HG03108 (cell line): ENCODE measurements around the gene MOCS3.

Experiments
- ATAC-seq: cut with Tn5 transposase; IDR thresholded peaks from one replicate; pipeline ENCODE4 v1.9.1; 2021; ENCODE audit warnings: moderate library complexity; ENCODE audit not compliant: unreplicated experiment

The MOCS3 gene

DNA sequence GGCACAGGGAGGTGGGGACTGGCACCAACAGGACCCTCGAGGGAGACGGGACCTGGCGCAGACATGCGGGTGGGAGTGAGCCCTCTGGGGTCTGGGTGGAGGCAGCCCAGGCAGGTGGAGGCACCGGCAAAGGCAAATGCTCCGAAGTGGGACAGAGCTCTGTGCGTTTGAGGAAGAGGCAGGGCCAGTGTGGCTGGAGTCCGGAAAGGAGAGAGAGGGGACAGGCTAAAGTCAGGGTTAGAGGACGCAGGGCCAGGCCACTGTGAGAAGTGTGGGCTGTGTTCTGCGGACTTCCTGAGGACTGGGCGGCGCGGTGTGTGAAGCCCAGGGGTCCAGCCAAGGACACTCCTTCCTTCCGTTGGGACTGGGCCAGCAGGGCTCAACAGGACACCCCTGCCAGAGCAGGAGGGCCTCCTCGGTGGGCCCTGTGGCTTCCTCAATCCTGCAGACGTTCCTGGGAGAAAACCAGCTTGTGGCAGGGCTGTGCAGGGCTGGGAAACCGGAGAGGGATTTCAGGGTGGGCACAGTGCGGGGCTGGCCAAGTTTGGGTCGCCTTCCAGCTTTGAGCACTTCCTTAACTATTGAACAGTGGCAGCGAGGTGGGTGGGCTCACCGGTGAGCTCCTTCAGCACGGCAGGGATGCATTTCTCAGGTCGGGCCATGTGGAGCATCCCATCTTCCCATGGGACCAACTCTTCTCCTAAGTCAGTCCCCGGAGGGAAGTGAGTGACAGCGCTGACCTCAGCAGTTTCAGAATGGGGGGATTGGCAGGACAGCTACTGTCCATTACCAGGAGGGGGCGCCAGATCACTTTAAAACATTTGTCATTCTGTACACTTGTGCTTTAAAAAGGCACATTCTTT is 22.5 kb downstream of the MOCS3 start:
- no peak for ATAC-seq

DNA sequence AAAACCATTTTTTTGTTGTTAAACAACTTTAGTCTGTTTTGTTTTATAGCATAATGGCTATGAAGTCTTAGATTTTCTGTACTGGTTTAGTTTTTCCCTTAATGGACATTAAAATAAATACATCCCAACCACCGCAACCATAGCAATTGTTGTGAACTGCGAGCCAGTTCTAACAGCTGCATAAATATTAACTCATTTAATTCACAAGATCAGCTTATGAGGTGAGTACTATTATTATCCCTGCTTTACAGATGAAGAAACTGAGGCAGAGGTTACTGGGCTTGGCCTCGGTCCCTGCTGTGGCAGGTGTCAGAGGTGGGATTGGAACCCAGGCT is 23.1 kb downstream of the MOCS3 start:
- no peak for ATAC-seq

DNA sequence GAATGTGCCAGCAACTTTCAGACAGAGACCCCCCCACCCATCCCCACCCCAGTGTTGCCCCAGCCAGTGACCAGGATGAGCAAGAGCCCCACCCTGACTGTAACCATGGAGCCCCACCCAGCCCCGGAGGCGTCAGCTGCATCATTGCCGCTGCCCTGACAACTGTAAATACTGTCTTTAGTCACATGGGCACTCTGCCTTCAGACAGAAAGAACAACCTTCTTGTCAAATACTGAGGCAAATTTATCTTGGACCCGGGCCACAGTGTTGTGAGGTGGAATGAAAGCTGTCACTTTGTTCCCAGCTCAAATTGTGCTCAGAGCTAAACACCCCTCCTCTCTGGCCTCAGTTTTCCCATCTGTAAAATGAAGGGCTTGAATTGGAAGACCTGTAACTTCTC is 23.7 kb downstream of the MOCS3 start:
- ATAC-seq = no peak

DNA sequence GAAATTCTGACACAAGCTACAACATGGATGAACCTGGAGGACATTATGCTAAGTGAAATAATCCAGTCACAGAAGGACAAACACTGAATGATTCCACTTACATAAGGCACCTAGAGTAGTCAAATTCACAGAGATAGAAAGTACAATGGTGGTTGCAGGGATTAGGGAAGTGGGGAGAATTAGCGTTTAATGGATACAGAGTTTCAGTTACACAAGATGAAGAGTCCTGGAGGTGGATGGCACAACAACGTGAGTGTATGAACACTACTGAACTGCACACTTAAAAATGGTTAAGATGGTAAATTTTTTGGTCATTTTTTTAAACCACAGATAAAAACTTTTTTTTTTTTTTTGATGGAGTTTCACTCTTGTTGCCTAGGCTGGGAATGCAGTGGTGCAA is 24.7 kb downstream of the MOCS3 start:
- no peak for ATAC-seq

DNA sequence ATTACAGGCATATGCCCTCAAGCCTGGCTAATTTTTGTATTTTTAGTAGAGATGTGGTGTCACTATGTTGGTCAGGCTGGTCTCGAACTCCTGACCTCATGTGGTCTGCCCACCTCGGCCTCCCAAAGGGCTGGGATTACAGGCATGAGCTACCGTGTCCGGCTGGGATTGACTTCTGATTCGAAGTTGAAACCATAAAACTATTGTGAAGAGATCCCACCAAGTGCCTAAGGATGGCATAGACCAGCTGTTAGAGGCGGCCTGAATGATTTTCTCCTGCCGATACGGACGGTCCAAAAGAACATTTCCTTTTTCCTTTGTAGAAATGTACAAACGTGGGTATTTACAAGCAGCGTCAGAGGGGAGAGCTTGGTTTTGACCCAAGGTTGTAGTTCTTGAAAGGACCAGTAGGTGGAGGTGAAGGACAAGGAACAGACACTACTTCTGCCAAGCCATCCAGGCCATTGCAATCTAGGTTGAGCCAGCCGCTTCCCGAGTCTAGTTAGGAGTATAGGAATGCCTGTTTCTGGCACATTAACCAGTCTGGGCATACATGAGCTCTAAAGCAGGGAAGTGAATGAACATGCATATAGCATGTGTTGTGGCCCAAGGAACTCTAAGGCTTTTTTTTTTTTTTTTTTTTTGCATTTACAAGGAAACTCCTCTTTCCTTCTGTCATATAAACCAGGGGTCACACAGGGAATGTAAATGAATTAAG is 29.0 kb downstream of the MOCS3 start:
- ATAC-seq = no peak

DNA sequence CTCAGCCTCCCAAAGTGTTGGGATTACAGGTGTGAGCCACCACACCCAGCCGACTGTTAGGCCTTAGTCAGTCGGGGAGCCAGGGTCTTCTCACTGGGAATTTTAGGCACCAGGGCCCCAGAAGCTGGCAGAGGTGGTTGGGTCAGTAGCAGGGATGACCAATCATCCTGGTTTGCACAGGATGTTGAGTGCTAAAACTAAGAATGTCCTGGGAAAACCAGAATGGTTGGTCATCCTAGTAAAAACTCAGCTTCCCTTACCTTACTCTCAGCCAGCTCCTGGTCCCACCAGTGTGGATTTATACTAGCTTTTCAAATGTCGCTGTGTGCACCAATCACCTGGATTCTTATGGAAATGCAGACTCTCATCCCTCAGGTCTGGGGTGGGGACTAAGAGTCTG is 32.5 kb downstream of the MOCS3 start:
- ATAC-seq = no peak

DNA sequence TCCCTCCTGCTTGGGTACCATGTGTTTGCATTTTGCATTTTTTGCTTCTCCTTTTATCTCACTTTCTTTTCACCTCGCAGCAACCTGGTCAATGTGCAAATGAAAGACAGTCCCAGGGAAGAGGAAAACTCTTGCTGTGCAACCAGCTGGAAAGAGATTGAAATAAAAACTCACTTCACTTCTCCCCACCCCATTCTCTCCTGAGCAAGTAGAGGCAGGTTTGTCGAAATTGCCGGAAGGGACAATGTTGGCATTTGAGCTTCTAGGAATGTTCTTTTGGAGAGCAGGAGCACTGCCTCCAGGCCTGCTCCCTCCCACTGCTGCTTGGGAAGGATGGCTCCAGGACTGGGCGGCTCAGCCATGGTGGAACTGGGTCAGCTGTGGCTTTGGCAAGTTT is 33.7 kb downstream of the MOCS3 start:
- ATAC-seq = no peak

DNA sequence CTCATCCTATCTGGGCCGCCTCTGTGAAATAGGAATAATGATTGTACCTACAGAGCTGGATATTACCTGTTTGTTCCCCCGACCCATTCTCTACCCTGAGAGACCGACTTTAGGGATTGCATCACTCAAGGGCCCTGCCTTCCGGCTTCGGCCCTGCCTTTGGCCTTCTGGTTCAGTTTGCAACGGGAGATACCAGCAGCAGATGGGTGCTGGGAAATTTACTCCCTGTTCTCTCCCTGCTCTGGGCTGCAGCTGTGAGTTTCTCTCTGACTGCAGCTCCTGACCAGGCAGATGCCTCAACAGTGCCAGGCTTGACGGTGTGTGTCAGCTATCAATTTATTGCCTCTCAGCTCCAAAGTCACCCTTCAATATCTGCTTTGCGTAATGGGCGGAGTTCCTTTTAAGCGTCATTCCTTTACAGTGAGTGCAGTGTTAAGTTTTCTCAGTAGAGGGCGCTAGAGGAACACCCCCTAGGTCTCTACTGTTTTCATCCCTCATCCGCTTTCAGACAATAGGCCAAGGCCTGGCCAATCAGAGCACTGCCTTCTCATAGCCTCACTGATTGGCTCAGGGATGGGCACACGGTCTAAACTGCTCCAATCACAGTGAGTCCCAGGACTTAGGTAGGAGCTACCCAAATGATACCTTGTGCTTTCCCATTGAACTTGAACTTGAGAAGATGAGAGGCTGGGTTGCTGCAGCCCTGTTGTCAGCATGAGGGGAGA is 34.3 kb downstream of the MOCS3 start:
- ATAC-seq = no peak

DNA sequence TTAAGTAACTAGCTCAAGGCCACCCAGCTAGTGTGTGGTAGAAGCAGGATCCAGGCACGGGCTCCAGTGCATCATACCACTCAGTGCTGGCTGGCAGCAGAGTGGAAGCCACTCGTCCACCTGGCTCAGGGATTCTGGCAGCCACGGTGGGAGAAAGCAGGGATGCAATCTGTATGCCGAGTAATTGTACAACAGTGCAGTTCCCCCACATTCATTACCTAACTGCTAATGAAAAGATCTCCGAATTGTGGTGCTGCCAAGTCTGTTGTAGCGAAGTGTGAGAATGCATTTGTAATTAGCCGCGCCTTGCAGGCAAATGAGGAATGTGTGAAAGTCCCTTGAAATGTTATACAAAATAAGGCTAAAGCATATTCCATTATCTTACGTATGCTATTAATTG is 35.3 kb downstream of the MOCS3 start:
- ATAC-seq = no peak

DNA sequence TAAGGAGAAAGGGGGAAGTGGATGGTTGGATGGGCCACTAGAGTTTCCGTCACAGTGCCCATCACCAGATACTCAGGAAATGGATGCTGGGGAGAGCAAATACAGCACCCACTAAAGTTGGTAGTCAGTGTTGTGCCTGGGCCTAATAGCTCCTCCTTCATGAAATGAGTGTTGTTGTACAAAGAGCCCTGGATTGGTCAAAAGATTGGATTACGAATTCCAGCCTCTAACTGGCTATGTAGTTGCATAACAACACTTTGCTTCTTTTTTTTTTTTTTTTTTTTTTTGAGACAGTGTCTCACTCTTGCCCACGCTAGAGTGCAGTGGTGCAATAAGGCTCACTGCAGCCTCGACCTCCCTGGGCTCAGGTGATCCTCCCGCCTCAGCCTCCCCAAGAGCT is 36.9 kb downstream of the MOCS3 start:
- no peak for ATAC-seq

DNA sequence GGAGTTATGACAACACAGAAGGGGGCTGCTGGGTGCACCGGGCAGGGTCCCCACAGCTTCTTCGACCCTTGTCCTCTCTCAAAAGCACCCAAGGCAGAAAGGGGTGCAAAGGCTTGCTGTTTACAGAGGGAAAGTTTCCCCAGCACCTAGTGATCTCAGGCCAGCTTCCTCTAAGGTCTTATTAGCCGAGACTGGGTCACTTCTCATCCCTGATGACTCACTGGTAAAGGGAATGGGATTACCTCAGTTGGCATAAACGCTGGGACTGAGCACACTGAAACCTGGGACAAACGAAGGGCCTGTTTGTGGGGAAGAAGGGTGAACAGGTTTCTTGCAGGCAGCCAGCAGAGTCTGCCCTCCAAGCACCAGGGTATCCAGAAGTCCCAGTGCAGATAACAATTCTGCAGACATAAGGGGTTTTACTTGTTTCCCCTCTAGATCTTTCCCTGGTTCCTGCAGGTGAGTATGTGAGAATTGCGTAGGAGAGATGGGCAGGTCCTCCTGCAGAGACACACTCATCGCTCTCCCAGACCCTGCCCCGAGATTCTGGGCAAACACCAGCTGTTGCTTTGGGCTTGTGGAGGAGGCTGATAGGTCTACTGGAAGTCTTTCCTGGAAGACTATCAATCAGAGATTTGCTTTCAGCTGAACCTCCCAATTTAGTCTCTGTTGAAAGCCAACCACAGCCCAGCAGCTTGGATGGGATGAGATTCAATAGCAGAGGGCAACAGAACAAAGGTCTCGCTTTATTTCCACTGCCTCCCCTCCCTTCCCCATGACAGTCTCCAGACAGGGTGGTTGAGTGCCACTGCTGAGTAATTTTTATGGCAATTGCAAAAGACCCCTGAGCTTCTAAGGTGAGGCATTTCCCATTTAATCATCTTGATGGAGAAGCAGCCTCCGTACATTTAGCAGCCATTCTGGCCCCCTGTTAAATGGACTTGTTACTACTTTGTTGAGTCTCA is 38.6 kb downstream of the MOCS3 start:
- no peak for ATAC-seq

DNA sequence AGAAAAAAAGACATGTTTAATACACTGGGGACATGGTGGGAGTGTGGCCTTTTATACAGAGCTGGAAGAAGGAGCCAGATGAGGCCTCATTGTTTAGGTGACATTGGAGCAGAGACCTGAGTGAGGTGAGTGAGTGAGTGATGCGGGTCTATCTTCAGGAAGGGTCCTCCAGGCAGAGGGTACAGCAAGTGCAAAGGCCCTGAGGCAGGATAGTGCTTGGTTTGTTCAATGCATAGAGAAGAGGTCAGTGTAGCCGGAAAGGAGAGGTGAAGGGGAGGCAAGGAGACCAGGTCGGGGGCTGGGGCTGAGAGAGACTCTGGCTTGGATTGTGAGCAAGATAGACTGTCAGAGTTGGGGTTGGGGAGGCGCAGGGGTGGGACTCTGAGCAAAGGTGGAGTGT is 40.7 kb downstream of the MOCS3 start:
- no peak for ATAC-seq

DNA sequence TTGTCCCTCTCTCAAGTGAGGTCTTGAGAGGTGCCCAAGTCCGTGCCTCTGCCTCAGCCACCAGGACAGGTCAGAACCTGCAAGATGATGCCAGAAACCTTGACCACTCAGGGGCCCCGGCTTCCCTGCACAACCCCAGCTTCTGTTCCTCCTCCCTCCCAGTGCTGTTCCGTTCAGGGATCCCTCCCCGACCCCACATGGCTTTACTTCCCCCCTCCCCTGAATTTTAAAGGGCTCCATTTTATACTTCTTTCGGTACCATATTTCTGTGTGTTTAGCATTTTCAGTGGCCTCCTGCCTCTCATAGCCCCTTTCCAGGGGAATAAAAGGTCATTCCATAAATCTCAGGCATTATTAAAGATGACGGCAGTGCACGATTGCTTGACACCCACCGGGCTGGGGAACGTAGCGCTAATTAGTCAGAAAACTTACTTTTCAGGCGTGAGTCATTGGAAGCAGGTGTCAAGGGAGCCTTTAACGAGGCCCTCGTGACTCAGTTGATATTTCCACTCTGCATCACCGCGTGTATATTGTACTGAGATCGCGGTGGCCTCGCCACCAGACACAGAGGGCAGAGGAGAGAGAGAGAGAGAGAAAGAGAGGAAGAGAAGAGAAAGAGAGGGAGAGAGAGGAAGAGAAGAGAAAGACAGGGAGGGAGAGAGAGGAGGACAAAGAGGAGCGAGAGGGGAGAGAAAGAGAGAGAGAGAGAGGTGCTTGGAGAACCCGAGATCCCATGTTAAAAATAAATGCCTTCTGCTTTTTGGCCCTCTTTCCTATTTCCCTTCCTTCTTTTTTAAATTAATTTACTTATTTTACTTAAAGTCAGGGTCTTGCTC is 43.0 kb downstream of the MOCS3 start:
- no peak for ATAC-seq

DNA sequence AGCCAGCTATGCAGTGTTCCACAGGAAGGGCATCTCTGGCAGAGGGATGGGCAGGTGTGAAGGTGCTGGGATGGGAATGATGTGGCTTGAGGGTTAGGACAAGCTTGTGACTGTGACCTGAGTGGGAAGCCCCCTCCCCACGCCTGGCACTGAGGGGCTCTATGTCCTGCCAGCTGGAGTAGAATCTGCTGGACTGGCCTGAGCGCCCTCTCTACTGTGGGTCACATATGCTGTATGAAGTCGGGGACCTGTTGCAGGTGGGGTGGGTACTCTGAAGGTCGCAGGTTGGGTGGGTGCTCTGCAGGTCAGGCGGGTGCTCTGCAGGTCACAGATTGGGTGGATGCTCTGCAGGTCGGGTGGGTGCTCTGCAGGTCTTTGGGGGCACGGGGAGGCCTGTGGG is 44.0 kb downstream of the MOCS3 start:
- ATAC-seq = no peak

DNA sequence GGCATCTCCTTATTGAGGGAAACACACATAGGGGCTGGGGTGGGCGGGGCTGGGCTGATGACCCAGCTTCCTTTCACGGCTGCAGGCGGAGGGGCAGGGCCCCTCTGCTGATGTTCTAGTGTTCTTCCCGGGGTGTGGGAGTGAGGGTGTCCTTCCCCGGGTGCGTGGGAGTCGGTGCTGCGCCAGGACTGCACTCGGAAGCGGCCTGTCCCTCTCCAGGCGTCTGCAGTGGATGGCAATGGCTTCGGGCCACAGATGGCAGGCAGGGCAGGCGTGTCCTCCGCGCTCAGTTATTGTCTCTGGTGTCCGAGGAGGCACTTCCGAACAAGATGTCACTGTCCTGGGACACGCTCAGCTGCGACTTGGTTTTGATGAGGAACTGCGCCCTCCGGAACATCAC is 45.1 kb downstream of the MOCS3 start:
- ATAC-seq = no peak

DNA sequence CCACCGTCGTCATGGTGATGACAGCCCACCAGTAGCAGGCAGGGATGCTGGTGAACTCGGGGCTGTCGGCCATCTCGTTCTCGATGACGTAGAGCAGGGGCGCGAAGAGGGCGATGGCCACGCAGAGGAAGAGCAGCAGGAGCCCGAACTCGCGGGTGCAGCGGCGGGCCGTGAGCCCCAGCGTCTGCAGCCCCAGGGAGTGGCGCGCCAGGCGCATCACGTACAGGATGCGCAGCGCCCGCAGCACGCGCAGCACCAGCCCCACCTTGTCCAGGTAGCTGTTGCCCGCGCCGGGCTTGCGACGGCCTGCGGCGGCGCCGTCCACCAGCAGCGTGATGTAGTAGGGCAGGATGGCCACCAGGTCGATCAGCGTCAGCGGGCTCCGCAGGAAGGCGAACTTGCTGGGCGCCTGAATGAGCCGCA is 45.7 kb downstream of the MOCS3 start:
- ATAC-seq = no peak

DNA sequence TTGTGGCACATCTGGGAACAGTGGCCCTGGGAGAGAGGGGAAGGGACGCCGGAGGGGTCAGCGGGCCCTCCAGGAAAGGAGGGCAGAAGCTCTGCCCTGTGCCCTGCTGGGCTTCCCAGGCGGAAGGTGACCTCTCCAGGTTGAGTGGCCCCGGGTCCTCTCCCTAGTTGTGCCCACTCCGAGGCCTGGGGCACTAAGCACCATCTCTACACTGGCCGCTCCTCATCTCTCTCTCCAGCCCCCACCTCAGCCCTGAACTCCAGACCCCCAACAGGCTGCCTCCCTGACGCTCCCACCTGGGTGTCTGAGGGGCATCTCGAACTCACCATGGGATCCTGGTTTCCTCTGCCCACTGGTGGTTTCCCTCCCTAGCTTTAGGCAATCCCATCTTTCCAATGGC is 46.2 kb downstream of the MOCS3 start:
- ATAC-seq = no peak

DNA sequence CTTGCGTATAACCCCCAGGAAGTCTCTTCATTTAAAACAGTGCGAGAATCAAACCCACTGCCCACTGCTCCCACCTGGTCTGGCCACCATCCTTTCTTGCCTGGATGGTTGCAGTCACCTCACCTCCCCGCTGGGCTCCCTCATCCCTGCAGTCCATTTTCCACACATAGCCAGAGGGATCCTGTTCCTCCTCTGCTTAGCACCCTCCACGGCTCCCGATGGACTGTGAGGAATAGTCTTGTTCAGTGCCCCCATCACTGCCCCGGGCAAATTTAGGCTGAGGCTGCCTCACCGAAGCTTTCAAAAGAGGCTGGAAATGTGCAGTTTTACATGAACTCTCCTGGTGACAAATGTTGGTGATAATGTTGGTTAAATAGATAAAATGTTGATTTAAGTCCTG is 46.6 kb downstream of the MOCS3 start:
- no peak for ATAC-seq

DNA sequence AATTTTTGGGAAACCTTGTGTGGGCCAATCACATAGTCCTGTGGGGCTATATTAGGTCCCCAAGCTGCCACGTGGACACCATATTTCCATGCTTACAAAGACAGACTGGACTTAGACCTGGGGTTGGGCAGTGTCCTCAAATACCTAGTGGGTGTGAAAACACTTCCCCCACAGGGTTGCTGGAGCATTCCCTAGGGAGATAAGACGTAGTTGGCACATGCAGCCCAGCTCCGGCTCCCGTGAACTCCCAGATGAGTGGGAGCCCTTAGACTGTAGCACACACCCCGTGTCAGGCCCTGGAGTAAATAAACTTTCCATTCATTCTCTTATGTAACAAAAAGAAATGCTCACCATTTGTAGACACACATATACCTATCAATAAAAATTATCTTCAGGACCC is 50.1 kb downstream of the MOCS3 start:
- ATAC-seq = no peak
